PFSK-1 (cell line): ENCODE measurements around the gene ATP10A.

Experiments
- FOXP2 ChIP-seq: optimal IDR thresholded peaks from 2 replicates; pipeline ENCODE3; 2011; ENCODE audit warnings: borderline replicate concordance, control low read depth, inconsistent platforms; ENCODE audit not compliant: insufficient read depth; ENCODE audit errors: extremely low read length, extremely low read depth
- POLR2AphosphoS5 ChIP-seq: IDR thresholded peaks from 2 replicates; pipeline ENCODE4 v1.6.1; 2012; ENCODE audit warnings: low read depth, mild to moderate bottlenecking, control low read depth, low read length, moderate library complexity
- SIN3A ChIP-seq: IDR thresholded peaks from 2 replicates; pipeline ENCODE4 v1.6.1; 2012; ENCODE audit warnings: mild to moderate bottlenecking, low read length, moderate library complexity, borderline replicate concordance; ENCODE audit not compliant: insufficient read depth
- TAF1 ChIP-seq: IDR thresholded peaks from 2 replicates; pipeline ENCODE4 v1.6.1; 2012; ENCODE audit warnings: low read length, control low read depth, borderline replicate concordance; ENCODE audit not compliant: insufficient read depth
- TF ChIP-seq, protein P1 (sequence below), 2 experiments: IDR thresholded peaks; 2 replicates each; pipeline versions ENCODE4 v1.6.1 to v1.8.0; 2011 to 2012; ENCODE audit warnings: low read depth in 2 of 2, low read length in 2 of 2, control low read depth in 1 of 2, inconsistent platforms in 1 of 2, mild to moderate bottlenecking in 1 of 2, moderate library complexity in 1 of 2; ENCODE audit not compliant: insufficient read depth in 1 of 2

The ATP10A gene

GRCh38 chr15:25877681-25878080 is 14.6 kb upstream of the ATP10A start:
- TF ChIP-seq FOXP2 (no peak), SIN3A (no peak), POLR2AphosphoS5 (no peak), TAF1 (no peak)
- TF ChIP-seq, protein P1, sequence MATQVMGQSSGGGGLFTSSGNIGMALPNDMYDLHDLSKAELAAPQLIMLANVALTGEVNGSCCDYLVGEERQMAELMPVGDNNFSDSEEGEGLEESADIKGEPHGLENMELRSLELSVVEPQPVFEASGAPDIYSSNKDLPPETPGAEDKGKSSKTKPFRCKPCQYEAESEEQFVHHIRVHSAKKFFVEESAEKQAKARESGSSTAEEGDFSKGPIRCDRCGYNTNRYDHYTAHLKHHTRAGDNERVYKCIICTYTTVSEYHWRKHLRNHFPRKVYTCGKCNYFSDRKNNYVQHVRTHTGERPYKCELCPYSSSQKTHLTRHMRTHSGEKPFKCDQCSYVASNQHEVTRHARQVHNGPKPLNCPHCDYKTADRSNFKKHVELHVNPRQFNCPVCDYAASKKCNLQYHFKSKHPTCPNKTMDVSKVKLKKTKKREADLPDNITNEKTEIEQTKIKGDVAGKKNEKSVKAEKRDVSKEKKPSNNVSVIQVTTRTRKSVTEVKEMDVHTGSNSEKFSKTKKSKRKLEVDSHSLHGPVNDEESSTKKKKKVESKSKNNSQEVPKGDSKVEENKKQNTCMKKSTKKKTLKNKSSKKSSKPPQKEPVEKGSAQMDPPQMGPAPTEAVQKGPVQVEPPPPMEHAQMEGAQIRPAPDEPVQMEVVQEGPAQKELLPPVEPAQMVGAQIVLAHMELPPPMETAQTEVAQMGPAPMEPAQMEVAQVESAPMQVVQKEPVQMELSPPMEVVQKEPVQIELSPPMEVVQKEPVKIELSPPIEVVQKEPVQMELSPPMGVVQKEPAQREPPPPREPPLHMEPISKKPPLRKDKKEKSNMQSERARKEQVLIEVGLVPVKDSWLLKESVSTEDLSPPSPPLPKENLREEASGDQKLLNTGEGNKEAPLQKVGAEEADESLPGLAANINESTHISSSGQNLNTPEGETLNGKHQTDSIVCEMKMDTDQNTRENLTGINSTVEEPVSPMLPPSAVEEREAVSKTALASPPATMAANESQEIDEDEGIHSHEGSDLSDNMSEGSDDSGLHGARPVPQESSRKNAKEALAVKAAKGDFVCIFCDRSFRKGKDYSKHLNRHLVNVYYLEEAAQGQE (IDR thresholded peaks at IDR 0.05; ENCODE audit: insufficient read depth in 1 of 2, low read depth in 2 of 2, low read length in 2 of 2): no peak

GRCh38 chr15:25876231-25877140 is 13.4 kb upstream of the ATP10A start:
- TF ChIP-seq SIN3A (no peak), POLR2AphosphoS5 (no peak), TAF1 (no peak), FOXP2 (no peak)
- TF ChIP-seq, protein P1 (IDR thresholded peaks at IDR 0.05; ENCODE audit: insufficient read depth in 1 of 2, low read depth in 2 of 2, low read length in 2 of 2): no peak

DNA sequence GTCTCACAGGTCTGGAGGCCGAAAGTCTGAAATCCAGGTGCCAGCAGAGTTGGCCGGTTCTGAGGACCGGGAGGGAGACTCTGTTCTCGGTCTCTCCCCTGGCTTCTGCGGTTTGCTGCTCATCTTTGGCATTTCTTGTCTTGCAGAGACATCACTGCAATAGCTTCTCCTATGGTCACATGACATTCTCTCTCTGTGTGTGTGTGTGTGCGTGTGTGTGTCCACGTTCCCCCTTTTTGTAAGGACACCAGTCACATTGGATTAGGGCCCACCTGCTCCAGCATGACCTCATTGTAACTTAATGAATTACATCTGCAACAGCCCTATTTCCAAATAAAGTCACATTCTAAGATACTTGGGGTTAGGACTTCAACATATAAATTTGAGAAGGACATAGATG is 12.4 kb upstream of the ATP10A start:
- TF ChIP-seq, protein P1 (IDR thresholded peaks at IDR 0.05; ENCODE audit: insufficient read depth in 1 of 2, low read depth in 2 of 2, low read length in 2 of 2): no peak
- no peak for TF ChIP-seq TAF1
- no peak for TF ChIP-seq FOXP2
- no peak for TF ChIP-seq SIN3A
- TF ChIP-seq POLR2AphosphoS5: no peak

GRCh38 chr15:25874379-25874778 is 11.3 kb upstream of the ATP10A start:
- no peak for TF ChIP-seq SIN3A
- TF ChIP-seq FOXP2: no peak
- TF ChIP-seq TAF1: no peak
- TF ChIP-seq, protein P1 (IDR thresholded peaks at IDR 0.05; ENCODE audit: insufficient read depth in 1 of 2, low read depth in 2 of 2, low read length in 2 of 2): no peak
- TF ChIP-seq POLR2AphosphoS5: no peak
